AG10803 (cell line): ENCODE measurements around the gene ZBTB38.
A peak's percentile ranks its signal among the peaks of the same experiment; 100 is the strongest.

ENCODE experiments used
- DNase-seq: peaks from one replicate; pipeline ENCODE4 v3.0.0; 2010; ENCODE audit warnings: low read depth
- H3K4me3 ChIP-seq: 2 replicates; pipeline ENCODE4 v1.5.1; 2011; ENCODE audit warnings: mild to moderate bottlenecking, low read length, control low read depth
- TF ChIP-seq, protein P1 (sequence below): conservative IDR thresholded peaks from 2 replicates; pipeline ENCODE4 v1.5.1; 2011; ENCODE audit warnings: mild to moderate bottlenecking, low read length, control low read depth, inconsistent platforms

Gene ZBTB38

DNA sequence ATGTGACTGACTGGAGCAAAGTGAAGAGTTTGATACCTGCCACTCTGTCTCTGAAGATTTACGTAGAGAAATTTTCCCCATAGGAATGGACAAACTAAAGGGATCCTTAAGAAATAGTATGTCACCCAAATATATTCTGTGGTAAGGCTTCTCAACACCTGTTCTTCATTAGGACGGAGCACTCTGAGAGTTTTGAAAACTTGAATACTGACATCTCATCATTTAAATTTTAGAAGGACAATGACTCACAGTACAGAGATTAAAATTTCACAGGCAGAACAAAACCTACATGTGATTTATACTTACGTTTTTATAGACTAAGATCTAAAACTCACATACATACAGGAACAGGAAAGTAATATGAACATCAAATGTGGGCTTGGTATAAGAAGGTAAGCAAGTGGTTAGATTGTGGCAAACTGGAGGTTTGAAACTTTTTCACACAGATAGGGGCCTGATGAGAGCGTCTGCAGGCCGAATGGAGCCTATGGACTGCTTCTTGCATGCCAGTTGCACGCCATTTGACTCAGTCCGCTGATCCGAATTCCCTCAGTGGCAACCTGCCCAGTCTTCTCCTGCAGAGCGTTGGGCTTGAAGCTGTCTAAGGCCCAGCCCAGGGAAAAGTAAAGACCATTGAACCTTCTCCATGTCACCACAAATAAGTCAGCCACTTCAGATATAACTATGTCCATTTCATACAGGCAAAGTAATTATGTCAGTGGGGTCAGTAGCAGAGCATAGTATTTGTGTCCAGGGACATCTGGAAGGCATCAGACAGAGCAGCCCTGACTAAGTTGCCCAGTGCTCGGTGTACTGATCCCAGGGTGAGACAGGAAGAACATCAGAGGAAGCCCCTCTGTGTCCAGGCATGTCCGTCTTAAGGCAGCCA is 45.7 kb downstream of the ZBTB38 start:
- H3K4me3 ChIP-seq: no peak overlapping the region
- DNase-seq: peak; percentile 88
- TF ChIP-seq, protein P1, sequence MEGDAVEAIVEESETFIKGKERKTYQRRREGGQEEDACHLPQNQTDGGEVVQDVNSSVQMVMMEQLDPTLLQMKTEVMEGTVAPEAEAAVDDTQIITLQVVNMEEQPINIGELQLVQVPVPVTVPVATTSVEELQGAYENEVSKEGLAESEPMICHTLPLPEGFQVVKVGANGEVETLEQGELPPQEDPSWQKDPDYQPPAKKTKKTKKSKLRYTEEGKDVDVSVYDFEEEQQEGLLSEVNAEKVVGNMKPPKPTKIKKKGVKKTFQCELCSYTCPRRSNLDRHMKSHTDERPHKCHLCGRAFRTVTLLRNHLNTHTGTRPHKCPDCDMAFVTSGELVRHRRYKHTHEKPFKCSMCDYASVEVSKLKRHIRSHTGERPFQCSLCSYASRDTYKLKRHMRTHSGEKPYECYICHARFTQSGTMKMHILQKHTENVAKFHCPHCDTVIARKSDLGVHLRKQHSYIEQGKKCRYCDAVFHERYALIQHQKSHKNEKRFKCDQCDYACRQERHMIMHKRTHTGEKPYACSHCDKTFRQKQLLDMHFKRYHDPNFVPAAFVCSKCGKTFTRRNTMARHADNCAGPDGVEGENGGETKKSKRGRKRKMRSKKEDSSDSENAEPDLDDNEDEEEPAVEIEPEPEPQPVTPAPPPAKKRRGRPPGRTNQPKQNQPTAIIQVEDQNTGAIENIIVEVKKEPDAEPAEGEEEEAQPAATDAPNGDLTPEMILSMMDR: no peak

DNA sequence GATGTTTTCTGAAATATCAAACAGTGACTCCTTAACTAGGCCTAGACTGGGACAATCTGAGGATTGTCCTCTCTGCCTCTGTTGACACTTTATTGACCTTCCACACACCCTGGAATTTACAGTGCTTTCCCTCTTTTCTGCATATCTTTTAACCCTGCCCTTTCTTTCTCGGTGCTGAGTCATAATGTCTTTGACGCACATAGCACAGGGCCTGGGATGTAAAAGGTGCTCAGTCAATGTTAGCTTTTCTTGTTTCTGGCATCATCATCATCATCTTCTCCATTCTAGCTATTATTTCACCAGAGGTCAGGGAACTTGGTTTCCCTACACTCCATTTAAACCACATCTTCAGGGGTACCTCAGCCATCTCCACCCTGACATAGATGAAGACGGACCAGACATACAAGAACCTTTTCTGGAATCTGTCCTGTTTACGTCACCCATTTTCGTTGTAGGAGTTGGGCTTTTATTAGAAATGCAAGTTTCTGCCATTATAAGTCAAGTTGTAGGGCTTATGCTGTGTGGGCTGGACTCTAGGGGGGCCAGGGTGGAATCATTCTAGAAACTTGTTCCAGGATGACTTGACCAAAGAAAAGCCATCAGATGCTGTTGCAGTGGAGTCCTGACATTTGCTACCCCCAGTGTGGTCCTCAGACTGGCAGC is 46.6 kb downstream of the ZBTB38 start:
- peak; percentile 38 for DNase-seq
- H3K4me3 ChIP-seq: no peak overlapping the region
- TF ChIP-seq, protein P1: no peak

DNA sequence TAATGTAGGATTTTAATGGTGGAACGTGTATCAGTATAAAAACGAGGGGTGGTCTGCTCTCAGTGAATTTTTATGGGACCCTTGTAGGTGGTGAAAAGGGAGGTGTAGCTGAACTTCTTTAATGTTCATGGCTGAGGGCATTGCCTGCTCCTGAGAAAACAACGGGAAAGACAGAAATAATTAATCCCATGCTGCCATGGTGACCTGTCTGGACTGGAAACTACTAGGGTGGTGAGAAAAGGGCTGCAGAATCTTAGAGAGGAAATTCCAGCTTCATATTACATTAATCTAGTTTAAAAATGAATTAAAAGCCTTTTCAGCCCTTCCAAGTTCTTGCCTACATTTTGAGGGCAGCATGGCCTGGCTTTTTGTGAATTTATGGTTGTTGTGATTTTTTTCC is 47.6 kb downstream of the ZBTB38 start:
- TF ChIP-seq, protein P1: no peak
- DNase-seq: peak; percentile 53
- H3K4me3 ChIP-seq: no peak overlapping the region
